ENCODE data around the gene DCLK1.

DCLK1 gene

DNA sequence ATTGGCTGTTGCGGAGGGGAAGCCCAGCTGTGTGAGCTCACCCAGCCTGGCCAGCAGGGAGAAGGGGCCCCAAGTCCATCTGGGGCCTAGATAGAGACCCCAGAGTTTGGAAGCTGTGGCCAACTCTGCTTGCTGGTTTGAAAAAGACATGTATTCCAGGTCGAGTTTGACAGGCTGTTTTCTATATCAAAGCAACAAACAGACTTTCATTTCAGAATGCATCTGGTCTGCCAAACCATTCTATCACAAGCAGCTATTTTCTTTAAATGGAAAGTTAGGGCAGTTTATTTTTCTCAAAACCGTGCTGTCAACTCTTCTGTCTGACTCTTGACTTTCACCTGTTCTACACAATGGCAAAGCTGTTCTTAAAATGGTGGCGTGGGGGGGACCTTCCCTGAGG, 185.8 kb downstream of the DCLK1 start:
- H3K4me3 ChIP-seq (ENCODE audit: low read length), result no peak overlapping the region
- TF ChIP-seq, protein P1, sequence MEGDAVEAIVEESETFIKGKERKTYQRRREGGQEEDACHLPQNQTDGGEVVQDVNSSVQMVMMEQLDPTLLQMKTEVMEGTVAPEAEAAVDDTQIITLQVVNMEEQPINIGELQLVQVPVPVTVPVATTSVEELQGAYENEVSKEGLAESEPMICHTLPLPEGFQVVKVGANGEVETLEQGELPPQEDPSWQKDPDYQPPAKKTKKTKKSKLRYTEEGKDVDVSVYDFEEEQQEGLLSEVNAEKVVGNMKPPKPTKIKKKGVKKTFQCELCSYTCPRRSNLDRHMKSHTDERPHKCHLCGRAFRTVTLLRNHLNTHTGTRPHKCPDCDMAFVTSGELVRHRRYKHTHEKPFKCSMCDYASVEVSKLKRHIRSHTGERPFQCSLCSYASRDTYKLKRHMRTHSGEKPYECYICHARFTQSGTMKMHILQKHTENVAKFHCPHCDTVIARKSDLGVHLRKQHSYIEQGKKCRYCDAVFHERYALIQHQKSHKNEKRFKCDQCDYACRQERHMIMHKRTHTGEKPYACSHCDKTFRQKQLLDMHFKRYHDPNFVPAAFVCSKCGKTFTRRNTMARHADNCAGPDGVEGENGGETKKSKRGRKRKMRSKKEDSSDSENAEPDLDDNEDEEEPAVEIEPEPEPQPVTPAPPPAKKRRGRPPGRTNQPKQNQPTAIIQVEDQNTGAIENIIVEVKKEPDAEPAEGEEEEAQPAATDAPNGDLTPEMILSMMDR (conservative IDR thresholded peaks at IDR 0.05; ENCODE audit: low read length), result no peak
- no peak for DNase-seq (ENCODE audit: low read depth)

DNA sequence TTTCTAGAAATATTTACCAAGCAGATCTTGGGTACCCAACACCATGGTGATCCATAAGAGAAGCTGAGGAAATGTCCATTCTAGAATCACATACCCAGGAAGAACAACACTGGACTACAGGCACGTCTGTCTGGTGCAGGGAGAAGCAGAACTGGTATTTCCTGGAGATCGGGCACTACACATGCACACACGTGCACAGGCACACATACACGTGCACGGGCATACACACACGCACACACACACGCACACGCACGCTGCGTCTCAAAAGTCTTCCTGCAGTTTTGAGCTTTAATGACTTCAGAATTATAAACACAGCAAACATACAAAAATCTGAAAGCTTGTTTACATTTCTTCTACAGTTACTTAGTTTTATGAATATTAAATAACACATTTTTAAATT, 189.8 kb downstream of the DCLK1 start:
- no peak overlapping the region for H3K4me3 ChIP-seq (ENCODE audit: low read length)
- TF ChIP-seq, protein P1 (conservative IDR thresholded peaks at IDR 0.05; ENCODE audit: low read length), result no peak
- DNase-seq (ENCODE audit: low read depth), result no peak

DNA sequence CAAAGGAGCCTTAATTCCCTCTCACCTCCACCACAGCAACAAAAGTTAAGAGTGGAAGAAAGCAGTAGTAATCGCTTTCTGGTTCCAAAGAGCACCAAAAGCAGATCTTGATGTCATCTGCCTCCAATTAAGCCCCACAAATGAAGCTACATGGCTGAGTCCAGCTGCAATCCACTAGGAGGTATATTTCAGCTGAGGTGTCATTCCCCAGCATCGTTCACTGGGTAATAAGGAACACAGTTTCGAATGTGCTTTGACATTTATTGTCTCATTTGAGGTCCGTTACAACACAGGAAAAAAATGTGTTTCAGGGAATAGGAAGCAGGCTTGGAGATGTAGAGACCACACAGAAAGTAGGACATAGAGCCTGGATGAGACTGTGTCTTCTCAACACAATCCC, 190.4 kb downstream of the DCLK1 start:
- TF ChIP-seq, protein P1 (conservative IDR thresholded peaks at IDR 0.05; ENCODE audit: low read length), result no peak
- DNase-seq (ENCODE audit: low read depth), result peak; percentile 44
- H3K4me3 ChIP-seq (ENCODE audit: low read length), result no peak overlapping the region

DNA sequence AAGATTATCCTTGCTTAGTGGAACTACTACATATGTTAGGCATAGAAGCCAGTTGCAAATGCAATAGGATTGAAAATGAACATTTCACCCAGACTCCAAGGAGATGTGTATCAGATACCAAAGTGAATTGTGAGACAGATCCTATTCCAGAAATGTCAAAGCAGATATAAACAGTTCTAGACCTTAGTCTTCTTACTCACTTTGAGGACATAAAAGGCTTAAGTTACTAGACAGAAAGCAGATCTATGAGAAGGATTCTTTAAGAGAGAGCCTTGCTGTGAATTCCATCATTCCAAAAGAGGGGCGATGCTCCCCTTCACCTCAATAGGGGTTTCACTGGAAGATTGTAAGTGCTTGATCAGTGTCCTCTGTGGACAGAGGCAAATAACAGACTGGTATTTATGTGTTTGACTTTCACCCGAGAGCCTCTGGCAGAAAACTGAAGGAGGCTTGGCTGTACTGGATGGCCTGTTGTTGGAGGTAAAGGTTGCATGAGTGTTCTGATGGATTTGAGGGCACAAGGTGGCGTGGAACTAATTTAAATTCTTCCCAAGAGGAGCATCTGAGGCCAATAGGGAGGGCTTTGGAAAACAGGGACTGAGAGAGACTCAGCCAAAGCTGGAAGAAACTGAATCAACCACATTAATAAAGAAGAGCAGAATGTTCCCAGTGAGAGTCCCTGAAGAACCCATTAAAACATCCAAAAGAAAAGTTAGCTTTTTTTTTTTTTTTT, 194.8 kb downstream of the DCLK1 start:
- TF ChIP-seq, protein P1 (conservative IDR thresholded peaks at IDR 0.05; ENCODE audit: low read length), result no peak
- H3K4me3 ChIP-seq (ENCODE audit: low read length), result no peak overlapping the region
- no peak for DNase-seq (ENCODE audit: low read depth)

DNA sequence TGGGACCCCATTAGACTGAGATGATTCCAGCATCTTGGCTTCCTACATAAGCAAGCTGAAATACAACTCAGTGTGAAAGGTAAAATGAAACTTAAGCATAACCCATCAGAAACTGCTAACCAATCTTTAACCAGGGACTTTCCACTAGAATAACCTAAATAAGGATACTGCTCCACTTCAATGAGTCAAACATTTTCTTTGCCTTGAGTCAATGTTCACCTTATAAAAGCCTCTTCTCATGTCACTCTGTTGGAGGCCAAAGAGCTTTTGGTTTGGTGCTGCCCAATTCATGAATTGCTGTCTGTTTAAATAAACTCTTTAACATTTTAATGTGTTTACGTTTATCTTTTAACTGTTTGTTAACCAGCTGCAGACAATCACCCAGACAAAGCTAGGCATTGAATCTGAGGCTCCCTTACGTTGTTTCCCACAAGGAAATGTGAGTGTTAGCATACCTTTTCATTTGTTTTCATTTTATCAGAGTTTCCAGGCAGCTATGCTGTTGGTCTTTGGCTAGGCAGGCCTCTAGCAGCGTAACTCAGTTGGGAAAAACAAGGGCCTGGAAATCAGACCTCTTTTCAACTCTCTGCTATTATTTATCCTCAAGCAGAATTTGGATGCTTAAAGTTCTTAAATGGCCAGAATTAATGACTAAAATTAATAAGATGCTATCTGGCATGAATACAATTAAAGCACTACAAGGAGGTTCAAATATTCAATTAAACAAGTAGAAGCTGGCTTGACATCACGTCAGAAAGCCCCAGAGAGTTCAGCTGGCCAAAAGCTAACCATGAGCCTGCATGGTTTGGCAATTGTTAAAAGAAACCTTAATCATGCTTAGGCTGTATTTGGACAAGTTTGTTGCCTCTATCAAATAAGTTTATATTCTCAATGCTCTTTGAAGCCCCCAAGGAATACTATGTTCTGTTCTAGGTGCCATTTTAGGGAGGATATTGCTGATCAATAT, 200.2 kb downstream of the DCLK1 start:
- DNase-seq (ENCODE audit: low read depth), result no peak
- no peak overlapping the region for H3K4me3 ChIP-seq (ENCODE audit: low read length)
- TF ChIP-seq, protein P1 (conservative IDR thresholded peaks at IDR 0.05; ENCODE audit: low read length), result no peak

DNA sequence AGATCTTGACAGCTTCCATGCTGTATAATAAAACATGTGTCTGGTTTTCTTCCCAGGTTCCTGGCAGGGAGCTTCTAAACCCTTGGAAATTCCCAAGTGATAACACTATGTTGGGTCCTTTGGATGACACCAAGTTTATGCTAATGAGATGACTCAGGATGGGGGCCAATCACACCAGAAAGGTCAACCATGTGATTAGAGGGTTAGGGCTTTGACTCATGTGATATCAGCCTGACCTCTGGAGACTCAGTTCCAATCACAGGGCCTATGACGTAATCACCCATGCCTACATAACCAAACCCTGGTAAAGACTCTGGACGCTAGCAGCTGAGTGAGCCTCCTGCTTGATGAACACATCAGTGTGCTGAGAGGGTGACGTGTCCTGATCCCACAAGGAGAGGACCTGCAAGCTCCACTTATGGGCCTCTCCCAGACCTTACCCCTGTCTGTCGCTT, 203.6 kb downstream of the DCLK1 start:
- H3K4me3 ChIP-seq (ENCODE audit: low read length), result no peak overlapping the region
- DNase-seq (ENCODE audit: low read depth), result peak; percentile 50
- TF ChIP-seq, protein P1 (conservative IDR thresholded peaks at IDR 0.05; ENCODE audit: low read length), result no peak

Data from AG10803 (cell line).